ENCODE measurements around the gene BRDT.
"Not testable (repeated sequence)": the region's sequence is repeated elsewhere in the genome, so short reads cannot be mapped to it uniquely, and the experiment has no call there.

BRDT gene

GRCh38 chr1:91979383-91979782 is 30.2 kb downstream of the BRDT start:
- Histone ChIP-seq H3K27me3 (ENCODE audit: control insufficient read depth in 1 of 2, insufficient read depth in 2 of 2, low read length in 2 of 2) (peaks cover 0 to 18% of the 10 kb centered on the region in 2 donors), H3K4me3 (ENCODE audit: low read depth in 1 of 2, low read length in 2 of 2) (no peak overlapping the region), H3K9ac (ENCODE audit: low read depth in 1 of 2, low read length in 2 of 2) (no peak overlapping the region), H3K27ac (ENCODE audit: low read depth, low read length) (no peak overlapping the region), H3K9me3 (ENCODE audit: control insufficient read depth in 1 of 2, low read length in 2 of 2) (no peaks in the 10 kb centered on the region), H3K4me1 (ENCODE audit: control insufficient read depth in 1 of 2, insufficient read depth in 2 of 2, low read length in 2 of 2) (no peaks in the 10 kb centered on the region), H3K36me3 (ENCODE audit: control insufficient read depth in 1 of 2, insufficient read depth in 2 of 2, low read length in 2 of 2) (no peaks in the 10 kb centered on the region)

- Histone ChIP-seq H3K27me3 (ENCODE audit: control insufficient read depth in 1 of 2, insufficient read depth in 2 of 2, low read length in 2 of 2) (peaks cover 0 to 14% of the 10 kb centered on the region in 2 donors), H3K27ac (ENCODE audit: low read depth, low read length) (no peak overlapping the region), H3K9ac (ENCODE audit: low read depth in 1 of 2, low read length in 2 of 2) (no peak overlapping the region), H3K36me3 (ENCODE audit: control insufficient read depth in 1 of 2, insufficient read depth in 2 of 2, low read length in 2 of 2) (no peaks in the 10 kb centered on the region), H3K4me1 (ENCODE audit: control insufficient read depth in 1 of 2, insufficient read depth in 2 of 2, low read length in 2 of 2) (no peaks in the 10 kb centered on the region), H3K4me3 (ENCODE audit: low read depth in 1 of 2, low read length in 2 of 2) (no peak overlapping the region), H3K9me3 (ENCODE audit: control insufficient read depth in 1 of 2, low read length in 2 of 2) (no peaks in the 10 kb centered on the region)
These were observed 31.5 kb downstream of the BRDT start for GRCh38 chr1:91980663-91981062.

GRCh38 chr1:91981996-91982609 is 32.9 kb downstream of the BRDT start:
- Histone ChIP-seq H3K27me3 (ENCODE audit: control insufficient read depth in 1 of 2, insufficient read depth in 2 of 2, low read length in 2 of 2) (peaks cover 0 to 11% of the 10 kb centered on the region in 2 donors), H3K36me3 (ENCODE audit: control insufficient read depth in 1 of 2, insufficient read depth in 2 of 2, low read length in 2 of 2) (no peaks in the 10 kb centered on the region), H3K4me1 (ENCODE audit: control insufficient read depth in 1 of 2, insufficient read depth in 2 of 2, low read length in 2 of 2) (no peaks in the 10 kb centered on the region), H3K9me3 (ENCODE audit: control insufficient read depth in 1 of 2, low read length in 2 of 2) (no peaks in the 10 kb centered on the region), H3K9ac (ENCODE audit: low read depth in 1 of 2, low read length in 2 of 2) (no peak overlapping the region), H3K27ac (ENCODE audit: low read depth, low read length) (no peak overlapping the region), H3K4me3 (ENCODE audit: low read depth in 1 of 2, low read length in 2 of 2) (no peak overlapping the region)

GRCh38 chr1:91993256-91993655 is 44.1 kb downstream of the BRDT start:
- Histone ChIP-seq H3K9ac (ENCODE audit: low read depth in 1 of 2, low read length in 2 of 2) (no peak overlapping the region), H3K27me3 (ENCODE audit: control insufficient read depth in 1 of 2, insufficient read depth in 2 of 2, low read length in 2 of 2) (no peaks in the 10 kb centered on the region), H3K9me3 (ENCODE audit: control insufficient read depth in 1 of 2, low read length in 2 of 2) (no peaks in the 10 kb centered on the region), H3K27ac (ENCODE audit: low read depth, low read length) (no peak overlapping the region), H3K36me3 (ENCODE audit: control insufficient read depth in 1 of 2, insufficient read depth in 2 of 2, low read length in 2 of 2) (no peaks in the 10 kb centered on the region), H3K4me3 (ENCODE audit: low read depth in 1 of 2, low read length in 2 of 2) (no peak overlapping the region), H3K4me1 (ENCODE audit: control insufficient read depth in 1 of 2, insufficient read depth in 2 of 2, low read length in 2 of 2) (no peaks in the 10 kb centered on the region)

GRCh38 chr1:91997607-91998195 is 48.5 kb downstream of the BRDT start:
- Histone ChIP-seq H3K36me3 (ENCODE audit: control insufficient read depth in 1 of 2, insufficient read depth in 2 of 2, low read length in 2 of 2) (no peaks in the 10 kb centered on the region), H3K4me1 (ENCODE audit: control insufficient read depth in 1 of 2, insufficient read depth in 2 of 2, low read length in 2 of 2) (no peaks in the 10 kb centered on the region), H3K9me3 (ENCODE audit: control insufficient read depth in 1 of 2, low read length in 2 of 2) (no peaks in the 10 kb centered on the region), H3K27me3 (ENCODE audit: control insufficient read depth in 1 of 2, insufficient read depth in 2 of 2, low read length in 2 of 2) (no peaks in the 10 kb centered on the region), H3K4me3 (ENCODE audit: low read depth in 1 of 2, low read length in 2 of 2) (no peak overlapping the region), H3K27ac (ENCODE audit: low read depth, low read length) (no peak overlapping the region), H3K9ac (ENCODE audit: low read depth in 1 of 2, low read length in 2 of 2) (no peak overlapping the region)

- H3K4me1 ChIP-seq (ENCODE audit: control insufficient read depth in 1 of 2, insufficient read depth in 2 of 2, low read length in 2 of 2), result no peaks in the 10 kb centered on the region
- no peak overlapping the region for H3K27ac ChIP-seq (ENCODE audit: low read depth, low read length)
- no peak overlapping the region for H3K4me3 ChIP-seq (ENCODE audit: low read depth in 1 of 2, low read length in 2 of 2)
- H3K36me3 ChIP-seq (ENCODE audit: control insufficient read depth in 1 of 2, insufficient read depth in 2 of 2, low read length in 2 of 2), result no peaks in the 10 kb centered on the region
- H3K9ac ChIP-seq (ENCODE audit: low read depth in 1 of 2, low read length in 2 of 2), result no peak overlapping the region
- no peaks in the 10 kb centered on the region for H3K27me3 ChIP-seq (ENCODE audit: control insufficient read depth in 1 of 2, insufficient read depth in 2 of 2, low read length in 2 of 2)
- no peaks in the 10 kb centered on the region for H3K9me3 ChIP-seq (ENCODE audit: control insufficient read depth in 1 of 2, low read length in 2 of 2)
These were observed 54.9 kb downstream of the BRDT start for GRCh38 chr1:92004129-92004528.

- Histone ChIP-seq H3K27me3 (ENCODE audit: control insufficient read depth in 1 of 2, insufficient read depth in 2 of 2, low read length in 2 of 2) (no peaks in the 10 kb centered on the region), H3K9ac (ENCODE audit: low read depth in 1 of 2, low read length in 2 of 2) (no peak overlapping the region), H3K4me3 (ENCODE audit: low read depth in 1 of 2, low read length in 2 of 2) (no peak overlapping the region), H3K9me3 (ENCODE audit: control insufficient read depth in 1 of 2, low read length in 2 of 2) (no peaks in the 10 kb centered on the region), H3K36me3 (ENCODE audit: control insufficient read depth in 1 of 2, insufficient read depth in 2 of 2, low read length in 2 of 2) (no peaks in the 10 kb centered on the region), H3K27ac (ENCODE audit: low read depth, low read length) (no peak overlapping the region), H3K4me1 (ENCODE audit: control insufficient read depth in 1 of 2, insufficient read depth in 2 of 2, low read length in 2 of 2) (no peaks in the 10 kb centered on the region)
These were observed 64.7 kb downstream of the BRDT start for GRCh38 chr1:92013923-92014322.

- Histone ChIP-seq H3K4me3 (ENCODE audit: low read depth in 1 of 2, low read length in 2 of 2) (no peak overlapping the region), H3K27me3 (ENCODE audit: control insufficient read depth in 1 of 2, insufficient read depth in 2 of 2, low read length in 2 of 2) (no peaks in the 10 kb centered on the region), H3K9ac (ENCODE audit: low read depth in 1 of 2, low read length in 2 of 2) (no peak overlapping the region), H3K9me3 (ENCODE audit: control insufficient read depth in 1 of 2, low read length in 2 of 2) (no peaks in the 10 kb centered on the region), H3K4me1 (ENCODE audit: control insufficient read depth in 1 of 2, insufficient read depth in 2 of 2, low read length in 2 of 2) (no peaks in the 10 kb centered on the region), H3K36me3 (ENCODE audit: control insufficient read depth in 1 of 2, insufficient read depth in 2 of 2, low read length in 2 of 2) (no peaks in the 10 kb centered on the region), H3K27ac (ENCODE audit: low read depth, low read length) (no peak overlapping the region)
These were observed 67.6 kb downstream of the BRDT start for GRCh38 chr1:92016720-92017316.

- Histone ChIP-seq H3K4me1 (ENCODE audit: control insufficient read depth in 1 of 2, insufficient read depth in 2 of 2, low read length in 2 of 2) (no peaks in the 10 kb centered on the region), H3K27ac (ENCODE audit: low read depth, low read length) (no peak overlapping the region), H3K36me3 (ENCODE audit: control insufficient read depth in 1 of 2, insufficient read depth in 2 of 2, low read length in 2 of 2) (no peaks in the 10 kb centered on the region), H3K4me3 (ENCODE audit: low read depth in 1 of 2, low read length in 2 of 2) (no peak overlapping the region), H3K9me3 (ENCODE audit: control insufficient read depth in 1 of 2, low read length in 2 of 2) (no peaks in the 10 kb centered on the region), H3K27me3 (ENCODE audit: control insufficient read depth in 1 of 2, insufficient read depth in 2 of 2, low read length in 2 of 2) (no peaks in the 10 kb centered on the region), H3K9ac (ENCODE audit: low read depth in 1 of 2, low read length in 2 of 2) (no peak overlapping the region)
These were observed 68.5 kb downstream of the BRDT start for GRCh38 chr1:92017656-92018055.

- H3K27me3 ChIP-seq (ENCODE audit: control insufficient read depth in 1 of 2, insufficient read depth in 2 of 2, low read length in 2 of 2); H3K27ac ChIP-seq (ENCODE audit: low read depth, low read length); H3K9ac ChIP-seq (ENCODE audit: low read depth in 1 of 2, low read length in 2 of 2); H3K9me3 ChIP-seq (ENCODE audit: control insufficient read depth in 1 of 2, low read length in 2 of 2); H3K36me3 ChIP-seq (ENCODE audit: control insufficient read depth in 1 of 2, insufficient read depth in 2 of 2, low read length in 2 of 2); H3K4me3 ChIP-seq (ENCODE audit: low read depth in 1 of 2, low read length in 2 of 2): not testable (repeated sequence)
- peaks cover 9 to 13% of the 10 kb centered on the region in 2 donors for H3K4me1 ChIP-seq (ENCODE audit: control insufficient read depth in 1 of 2, insufficient read depth in 2 of 2, low read length in 2 of 2)
These were observed 76.8 kb downstream of the BRDT start for GRCh38 chr1:92026042-92026441.
